Stimulated activated CD4-positive, alpha-beta T cell treated with anti-CD3 and anti-CD28 coated beads, Interleukin-2, amount 100 ng/mL, for 48 hours (primary cell): Measurements from ENCODE around the gene AGPAT3.
A peak's percentile ranks its signal among the peaks of the same experiment; 100 is the strongest.

Source experiments
- DNase-seq, 2 donors: peaks; one replicate each; pipeline ENCODE4 v3.0.0-alpha.2; 2020

AGPAT3 gene

DNA sequence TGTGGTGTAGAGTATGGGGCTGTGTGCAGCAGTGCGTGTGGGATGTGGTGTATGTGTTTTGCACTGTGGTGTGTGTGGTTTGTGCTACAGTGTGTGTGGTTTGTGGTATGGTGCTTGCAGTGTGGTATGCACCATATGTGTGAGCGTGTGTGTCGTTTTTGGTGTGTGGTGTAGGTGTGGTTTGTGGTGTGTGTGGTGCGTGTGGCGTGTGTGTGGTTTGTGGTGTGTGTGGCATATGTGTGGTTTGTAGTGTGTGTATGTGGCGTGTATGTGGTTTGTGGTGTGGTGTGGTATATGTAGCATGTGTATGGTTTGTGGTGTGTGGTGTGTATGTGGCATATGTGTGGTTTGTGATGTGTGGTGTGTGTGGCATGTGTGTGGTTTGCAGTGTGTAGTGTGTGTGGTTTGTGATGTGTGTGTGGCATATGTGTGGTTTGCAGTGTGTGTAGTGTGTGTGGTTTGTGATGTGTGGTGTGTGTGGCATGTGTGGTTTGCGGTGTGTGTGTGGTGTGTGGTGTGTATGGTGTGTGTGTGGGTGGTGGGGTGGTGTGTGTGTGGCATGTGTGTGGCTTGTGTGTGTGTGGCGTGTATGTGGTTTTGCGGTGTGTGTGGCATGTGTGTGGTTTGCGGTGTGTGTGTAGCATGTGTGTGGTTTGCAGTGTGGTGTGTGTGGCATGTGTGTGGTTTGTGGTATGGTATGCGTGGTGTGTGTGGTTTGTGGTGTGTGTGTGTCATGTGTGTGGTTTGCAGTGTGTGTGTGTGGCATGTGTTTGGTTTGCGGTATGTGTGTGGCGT is 93.5 kb downstream of the AGPAT3 start:
- DNase-seq, result peak in 1 of 2 donors; percentile 11

DNA sequence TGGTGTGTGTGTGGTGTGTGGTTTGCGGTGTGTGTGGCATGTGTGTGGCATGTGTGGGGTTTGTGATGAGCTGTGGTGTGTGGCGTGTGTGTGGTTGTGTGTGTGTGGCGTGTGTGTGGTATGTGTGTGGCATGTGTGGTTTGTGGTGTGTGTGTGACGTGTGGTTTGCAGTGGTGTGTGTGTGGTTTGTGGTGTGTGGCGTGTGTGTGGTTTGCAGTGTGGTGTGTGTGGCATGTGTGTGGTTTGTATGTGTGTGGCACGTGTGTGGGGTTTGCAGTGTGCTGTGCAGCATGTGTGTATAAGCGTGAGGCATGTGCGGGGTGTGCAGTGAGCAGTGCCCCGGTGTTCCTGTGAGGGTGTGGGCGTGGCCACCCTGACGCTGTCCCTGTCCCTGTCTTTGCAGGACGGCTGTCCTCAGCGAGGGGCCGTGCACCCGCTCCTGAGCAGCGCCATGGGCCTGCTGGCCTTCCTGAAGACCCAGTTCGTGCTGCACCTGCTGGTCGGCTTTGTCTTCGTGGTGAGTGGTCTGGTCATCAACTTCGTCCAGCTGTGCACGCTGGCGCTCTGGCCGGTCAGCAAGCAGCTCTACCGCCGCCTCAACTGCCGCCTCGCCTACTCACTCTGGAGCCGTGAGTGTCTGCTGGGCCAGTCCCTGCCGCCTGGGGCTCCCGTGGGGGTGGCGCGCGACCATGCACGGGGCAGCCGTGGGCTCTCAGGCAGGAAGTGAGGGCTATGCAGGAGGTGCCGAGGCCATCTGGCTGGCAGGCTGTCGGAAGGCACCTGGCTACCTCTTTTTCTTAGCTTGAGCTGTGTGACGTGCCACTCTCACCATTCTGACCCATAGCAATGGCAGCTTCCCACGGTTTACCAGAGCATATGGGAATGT is 94.5 kb downstream of the AGPAT3 start:
- DNase-seq, result no peak

DNA sequence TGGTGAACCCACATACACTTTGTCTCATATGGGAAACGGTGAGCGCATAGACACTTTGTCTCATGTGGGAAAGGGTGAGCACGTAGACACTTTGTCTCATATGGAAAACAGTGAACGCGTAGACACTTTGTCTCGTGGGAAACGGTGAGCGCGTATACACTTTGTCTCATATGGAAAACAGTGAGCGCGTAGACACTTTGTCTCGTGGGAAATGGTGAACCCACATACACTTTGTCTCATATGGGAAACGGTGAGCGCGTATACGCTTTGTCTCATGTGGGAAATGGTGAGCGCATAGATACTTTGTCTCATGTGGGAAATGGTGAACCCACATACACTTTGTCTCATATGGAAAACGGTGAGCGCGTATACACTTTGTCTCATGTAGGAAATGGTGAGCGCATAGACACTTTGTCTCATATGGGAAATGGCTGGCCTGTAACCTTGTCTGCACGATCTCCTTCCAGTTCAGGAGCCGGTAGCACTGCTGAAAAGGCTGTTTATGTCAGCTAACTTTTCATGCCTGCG is 96.4 kb downstream of the AGPAT3 start:
- peak in 1 of 2 donors; percentile 10 for DNase-seq

DNA sequence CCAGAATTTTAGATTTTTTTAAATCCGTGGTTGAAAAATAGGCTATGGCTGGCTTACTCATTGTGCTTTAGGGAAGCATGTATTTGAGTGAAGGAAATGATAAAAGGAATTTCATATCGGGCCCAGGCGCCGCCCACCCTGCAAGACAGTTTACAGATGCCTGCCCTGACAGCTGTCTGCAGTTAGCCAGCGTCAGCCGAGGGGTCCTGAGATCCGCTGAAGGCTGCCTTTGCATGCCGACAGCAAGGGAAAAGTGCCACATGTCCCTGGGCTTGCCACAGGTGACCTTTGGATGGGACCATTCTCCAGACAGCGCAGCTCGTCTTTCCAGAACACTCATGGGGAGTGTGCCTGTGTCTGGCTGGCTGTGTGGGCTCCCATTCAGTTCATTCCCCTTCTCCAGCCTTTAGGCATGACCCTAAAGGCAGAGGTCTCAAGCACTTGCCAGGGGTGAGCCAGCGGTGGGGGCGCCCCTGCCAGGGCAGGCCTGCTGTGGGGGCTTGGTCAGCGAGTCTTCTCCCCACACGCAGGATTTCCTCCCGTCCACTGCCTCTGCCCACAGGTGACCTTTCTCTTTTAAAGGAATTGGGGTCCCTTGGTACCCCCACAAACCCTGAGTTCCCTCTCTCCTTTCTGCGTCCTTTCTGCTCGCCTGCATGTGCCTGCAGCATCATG is 101.0 kb downstream of the AGPAT3 start:
- DNase-seq, result no peak

DNA sequence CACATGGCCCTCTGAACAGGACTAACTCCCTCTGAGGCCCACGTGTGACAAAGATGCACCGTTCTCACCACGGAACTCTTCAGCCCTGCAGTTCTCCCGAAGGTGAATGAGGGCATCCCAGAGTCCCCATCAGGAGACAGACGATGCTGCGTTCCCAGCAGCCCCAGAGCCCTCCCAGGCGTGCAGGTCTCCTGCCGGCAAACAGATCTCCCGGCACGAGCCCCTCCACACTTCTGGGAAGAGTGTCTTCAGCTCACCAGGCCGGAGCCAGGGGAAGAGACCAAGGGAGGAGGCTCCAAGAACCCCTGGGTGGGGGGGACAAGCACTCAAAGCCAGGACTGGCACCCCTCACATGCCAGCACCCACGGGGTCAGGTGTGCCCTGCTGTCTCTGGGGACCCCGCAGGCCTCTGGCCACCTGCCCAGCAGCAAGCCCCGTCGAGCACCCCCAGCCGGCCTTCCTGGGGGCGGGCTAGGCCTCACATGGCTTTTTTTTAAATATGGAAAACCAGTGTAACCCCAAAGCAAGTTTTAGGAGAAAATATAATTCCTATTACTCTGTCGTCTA is 102.0 kb downstream of the AGPAT3 start:
- no peak for DNase-seq

DNA sequence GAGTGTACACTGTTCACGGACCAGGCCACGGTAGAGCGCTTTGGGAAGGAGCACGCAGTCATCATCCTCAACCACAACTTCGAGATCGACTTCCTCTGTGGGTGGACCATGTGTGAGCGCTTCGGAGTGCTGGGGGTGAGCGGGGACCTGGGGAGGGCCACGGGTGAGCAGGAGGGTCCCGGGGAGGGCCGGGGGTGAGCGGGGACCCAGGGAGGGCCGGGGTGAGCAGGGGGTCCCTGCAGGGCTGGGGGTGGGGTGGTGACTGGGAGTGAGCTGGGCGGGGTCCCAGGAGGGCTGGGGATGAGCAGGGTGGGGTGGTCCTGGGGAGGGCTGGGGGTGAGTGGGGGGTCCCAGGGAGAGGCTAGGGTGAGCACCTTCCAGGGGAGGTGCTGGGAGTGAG is 103.0 kb downstream of the AGPAT3 start:
- no peak for DNase-seq

DNA sequence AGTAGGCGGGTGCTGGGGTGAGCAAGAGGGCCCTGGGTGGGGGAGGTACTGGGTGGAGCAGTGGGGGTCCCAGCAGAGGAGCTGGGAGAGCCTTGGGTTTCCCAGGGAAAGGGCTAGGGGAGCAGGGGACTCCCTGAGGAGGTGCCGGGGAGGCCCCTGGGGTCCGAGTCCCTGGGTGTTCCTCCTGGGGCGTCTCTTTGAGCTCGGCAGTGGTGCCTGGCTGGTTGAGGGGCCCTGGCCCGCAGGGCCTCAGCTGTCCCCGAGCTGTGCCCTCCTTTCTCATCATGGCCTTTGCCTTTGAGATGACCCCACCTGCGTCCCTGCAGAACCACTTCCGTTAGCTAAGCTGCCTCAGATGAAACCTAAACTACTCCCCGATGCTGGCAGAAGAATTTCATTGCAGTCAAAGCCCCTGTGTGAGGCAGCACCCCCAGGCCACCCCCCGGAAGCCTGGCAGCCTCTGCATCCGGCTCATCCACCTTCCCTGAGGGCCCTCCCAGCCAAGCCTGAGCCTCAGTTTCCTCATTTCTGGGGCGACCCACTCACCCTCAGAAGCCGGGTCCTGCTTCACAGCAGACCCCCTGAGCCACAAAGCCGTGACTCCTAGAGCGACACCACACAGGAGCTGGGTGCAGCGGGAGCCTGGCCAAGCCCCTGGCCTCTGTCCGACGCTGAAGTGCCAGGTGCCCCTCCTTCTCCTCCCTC is 103.5 kb downstream of the AGPAT3 start:
- DNase-seq, result no peak

DNA sequence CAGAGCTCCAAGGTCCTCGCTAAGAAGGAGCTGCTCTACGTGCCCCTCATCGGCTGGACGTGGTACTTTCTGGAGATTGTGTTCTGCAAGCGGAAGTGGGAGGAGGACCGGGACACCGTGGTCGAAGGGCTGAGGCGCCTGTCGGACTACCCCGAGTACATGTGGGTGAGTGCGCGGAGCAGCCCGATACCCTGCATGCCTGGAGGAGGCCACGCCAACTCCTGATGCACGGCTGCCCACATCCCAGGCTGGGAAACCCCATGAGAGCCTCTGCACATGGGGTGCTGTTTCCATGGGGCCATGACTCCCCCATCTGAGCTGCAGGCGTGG is 104.1 kb downstream of the AGPAT3 start:
- no peak for DNase-seq

DNA sequence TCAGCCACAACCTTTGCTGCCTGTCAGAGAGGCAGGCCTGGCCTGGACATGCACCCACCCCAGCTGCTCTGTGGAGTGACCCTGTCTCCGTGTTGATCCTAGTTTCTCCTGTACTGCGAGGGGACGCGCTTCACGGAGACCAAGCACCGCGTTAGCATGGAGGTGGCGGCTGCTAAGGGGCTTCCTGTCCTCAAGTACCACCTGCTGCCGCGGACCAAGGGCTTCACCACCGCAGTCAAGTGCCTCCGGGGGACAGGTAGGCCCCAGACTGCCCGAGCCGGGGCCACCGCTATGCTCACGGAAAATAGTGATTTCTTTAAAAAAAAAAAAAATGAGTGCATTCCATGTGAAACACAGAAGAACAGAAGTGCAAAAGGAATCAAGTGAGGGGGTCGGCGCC is 105.5 kb downstream of the AGPAT3 start:
- no peak for DNase-seq

DNA sequence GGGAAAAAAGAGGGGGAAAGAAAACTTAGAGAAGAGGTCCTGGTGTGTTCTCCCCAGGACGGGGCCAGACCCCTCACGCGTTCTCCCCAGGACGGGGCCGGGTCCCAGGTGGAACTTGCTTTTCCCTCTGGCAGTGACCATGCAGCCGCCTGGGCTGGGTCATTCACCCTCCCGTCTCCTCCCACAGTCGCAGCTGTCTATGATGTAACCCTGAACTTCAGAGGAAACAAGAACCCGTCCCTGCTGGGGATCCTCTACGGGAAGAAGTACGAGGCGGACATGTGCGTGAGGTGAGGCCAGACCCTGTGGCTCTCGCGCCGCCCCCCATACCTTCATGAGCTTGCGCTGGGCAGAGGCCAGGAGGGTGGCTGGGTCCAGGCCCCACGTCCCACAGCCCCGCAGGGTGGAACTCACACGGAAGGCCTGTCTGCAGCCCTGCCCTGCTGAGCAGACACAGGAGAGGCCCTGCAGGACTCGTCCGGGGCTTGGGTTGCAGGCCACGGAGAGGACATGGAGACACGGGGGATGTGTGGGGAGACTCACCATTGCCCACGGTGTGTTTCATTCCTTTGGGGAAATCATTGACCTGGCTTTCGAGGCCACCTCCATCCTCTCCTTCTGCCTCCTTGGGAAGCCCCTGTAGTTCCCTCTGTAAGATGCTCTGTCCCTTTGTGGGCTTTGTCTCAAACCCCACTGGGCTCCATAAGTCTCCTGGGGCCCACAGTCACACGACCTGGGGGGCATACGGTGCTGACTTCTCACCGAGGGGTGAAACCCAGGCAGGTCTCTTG is 106.4 kb downstream of the AGPAT3 start:
- no peak for DNase-seq

DNA sequence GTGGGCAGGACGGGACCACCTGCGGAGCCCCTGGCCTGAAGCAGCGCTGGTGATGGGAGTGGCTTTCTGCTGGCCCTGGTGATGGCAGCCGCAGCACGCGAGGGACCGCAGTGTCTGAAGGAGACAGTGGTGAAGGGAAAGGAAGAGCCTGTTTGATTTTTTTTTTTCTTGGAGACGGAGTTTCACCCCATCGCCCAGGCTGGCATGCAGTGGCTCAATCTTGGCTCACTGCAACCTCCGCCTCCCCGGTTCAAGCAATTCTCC is 106.9 kb downstream of the AGPAT3 start:
- DNase-seq, result no peak

DNA sequence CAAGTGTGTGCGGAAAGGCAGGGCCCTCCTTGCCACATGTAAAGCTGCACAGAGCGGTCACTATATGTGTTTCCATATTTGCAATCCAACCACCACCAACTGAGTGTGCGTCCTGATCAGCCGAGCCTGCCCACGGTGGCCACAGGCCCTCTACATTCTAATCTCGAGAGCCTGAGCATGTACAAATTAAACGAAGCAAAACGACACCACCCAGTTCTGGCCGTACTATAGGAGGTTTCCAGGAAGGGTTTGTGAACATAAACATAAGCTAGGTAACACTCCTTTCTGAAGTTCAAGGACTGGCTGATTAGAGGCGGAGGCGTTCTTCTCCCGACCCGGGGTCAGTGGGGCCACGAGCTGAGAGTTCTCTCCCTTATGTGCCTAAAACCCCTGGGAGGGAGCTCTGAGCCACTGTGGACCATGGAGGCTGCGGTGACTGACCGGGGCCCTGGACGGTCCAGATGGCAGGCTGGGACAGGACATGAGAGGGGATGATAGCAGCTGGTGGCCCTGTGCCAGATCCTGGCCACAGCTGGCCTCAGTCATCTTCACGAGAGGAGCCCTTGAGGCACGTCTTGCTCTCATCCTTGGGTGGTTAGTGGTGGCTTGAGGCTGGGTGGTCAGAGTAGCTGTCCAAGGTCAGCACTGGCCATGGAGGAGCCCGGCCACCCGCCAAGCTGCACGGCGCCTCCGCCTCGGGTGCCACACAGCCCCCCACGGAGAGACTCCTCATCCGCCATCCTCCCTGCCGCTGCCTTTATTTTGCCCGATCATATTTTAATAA is 108.0 kb downstream of the AGPAT3 start:
- DNase-seq, result no peak

DNA sequence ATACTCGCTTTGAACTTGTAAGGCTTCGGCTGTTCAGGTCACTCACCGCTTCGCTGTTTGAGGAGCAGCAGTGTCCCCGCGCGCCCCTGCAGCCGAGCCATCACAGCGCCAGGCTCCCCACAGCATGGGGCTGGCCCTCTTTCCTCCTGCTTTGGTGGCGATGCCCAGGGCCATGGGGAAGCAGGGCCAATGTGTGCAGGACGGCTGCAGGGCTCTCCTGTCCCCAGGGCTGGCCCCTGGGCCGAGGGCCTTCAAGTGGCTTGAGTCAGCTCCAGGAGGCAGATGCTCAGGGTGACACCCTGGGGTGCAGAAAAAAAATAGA is 108.6 kb downstream of the AGPAT3 start:
- DNase-seq, result no peak

DNA sequence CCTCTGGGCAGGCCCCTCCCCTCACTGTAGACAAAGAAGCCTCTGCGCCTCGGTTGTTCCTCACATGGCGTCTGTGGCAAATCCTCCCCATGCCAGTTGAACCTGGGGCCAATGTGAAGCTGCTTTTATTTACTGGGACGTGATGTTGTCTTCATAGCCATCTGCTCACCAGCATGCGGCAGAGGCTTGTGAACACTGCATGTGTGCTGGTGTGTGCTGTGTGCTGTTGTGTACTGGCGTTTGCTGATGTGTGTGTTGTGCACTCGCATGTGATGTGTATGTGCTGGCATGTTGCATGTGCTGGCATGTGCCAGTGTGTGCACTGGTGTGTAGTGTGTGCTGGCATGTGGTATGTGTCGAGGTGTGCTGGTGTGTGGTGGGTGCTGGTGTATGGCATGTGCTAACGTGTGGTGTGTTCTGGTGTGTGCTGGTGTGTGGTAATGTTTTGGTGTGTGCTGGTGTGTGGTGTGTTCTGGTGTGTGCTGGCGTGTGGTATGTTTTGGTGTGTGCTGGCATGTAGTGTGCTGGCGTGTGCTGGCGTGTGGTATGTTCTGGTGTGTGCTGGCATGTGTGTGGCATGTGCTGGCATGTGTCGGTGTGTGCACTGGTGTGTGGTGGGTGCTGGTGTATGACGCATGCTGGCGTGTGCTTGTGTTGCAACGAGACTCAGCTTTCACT is 109.9 kb downstream of the AGPAT3 start:
- DNase-seq, result no peak

DNA sequence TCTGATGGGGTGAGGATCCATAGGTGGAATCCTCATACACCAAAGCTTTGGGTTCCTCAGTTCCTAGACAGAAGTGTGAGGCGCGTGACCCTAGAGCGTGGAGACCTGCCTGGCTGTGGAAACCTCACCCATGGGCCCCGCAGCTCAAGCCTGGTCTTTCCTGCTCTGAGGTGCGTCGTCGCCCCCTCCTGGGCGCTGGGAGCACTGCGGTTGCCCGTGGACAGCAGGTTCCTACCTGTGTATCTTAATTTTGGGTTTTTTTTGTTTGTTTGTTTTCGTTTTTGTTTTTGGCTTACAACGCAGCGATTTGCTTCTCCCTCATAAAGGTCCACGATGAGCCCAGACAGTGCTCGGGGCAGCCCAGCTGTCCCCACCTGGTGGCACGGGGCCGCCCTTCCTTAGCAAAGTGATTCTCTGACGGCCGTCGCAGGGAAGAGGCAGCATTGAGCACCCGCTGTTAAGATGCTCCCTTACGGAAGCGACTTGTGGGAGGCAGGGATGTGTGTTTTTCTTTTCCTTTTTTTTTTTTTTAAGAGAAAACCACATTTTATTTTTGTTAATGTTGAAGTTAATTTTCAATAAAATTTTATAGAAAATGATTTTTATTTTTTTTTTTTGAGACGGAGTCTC is 110.6 kb downstream of the AGPAT3 start:
- peak; percentile 80 to 81 for DNase-seq

DNA sequence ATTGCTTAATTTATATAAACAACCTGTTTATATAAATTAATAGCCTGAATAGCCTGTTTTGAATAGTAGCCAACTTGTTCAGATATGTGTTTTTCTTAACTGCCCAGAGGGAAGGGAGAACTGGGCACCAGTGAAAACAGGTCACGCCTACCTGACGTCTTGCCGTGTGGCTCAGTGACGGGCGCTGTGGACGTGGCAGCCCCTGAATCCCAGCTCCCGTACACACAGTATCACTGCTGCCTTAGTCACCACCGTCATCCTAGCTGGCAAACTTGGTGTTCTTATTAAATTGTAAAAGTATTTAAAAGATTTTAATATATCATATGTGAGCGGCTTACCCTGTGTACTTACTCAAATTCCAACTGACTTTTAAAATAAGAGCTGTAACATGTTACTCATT is 111.6 kb downstream of the AGPAT3 start:
- no peak for DNase-seq

DNA sequence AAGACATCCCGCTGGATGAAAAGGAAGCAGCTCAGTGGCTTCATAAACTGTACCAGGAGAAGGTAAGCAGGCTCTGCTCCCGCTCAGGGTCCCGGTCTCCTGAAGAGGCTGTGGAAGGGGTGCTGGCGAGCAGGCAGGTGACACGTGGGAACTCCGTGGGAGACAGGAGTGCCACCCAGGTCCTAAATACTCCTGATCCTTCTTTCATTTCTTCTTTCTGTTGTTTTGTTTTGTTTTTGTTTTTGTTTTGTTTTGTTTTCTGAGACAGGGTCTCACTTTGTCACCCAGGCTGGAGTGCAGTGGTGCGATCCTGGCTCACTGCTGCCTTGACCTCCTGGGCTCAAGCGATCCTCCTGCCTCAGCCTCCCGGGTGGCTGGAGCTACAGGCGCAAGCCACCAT is 113.0 kb downstream of the AGPAT3 start:
- DNase-seq, result no peak

DNA sequence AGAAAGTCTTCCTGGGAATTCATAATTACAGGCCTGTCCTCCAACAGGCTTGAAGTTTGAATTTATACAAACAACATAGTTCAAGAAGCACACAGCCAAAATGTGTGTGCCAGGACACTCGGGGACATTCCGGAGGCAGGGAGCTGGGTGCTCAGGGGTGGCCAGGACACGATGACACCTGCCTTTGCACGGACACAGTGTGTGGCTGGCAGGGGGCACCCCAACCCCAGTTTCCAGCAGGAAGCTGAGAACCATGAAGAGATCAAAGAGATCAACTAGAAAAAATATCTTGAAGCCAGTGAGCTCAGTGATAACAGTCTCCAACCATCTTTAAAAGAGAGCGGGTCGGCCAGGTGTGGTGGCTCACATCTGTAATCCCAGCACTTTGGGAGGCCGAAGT is 114.6 kb downstream of the AGPAT3 start:
- DNase-seq, result no peak

DNA sequence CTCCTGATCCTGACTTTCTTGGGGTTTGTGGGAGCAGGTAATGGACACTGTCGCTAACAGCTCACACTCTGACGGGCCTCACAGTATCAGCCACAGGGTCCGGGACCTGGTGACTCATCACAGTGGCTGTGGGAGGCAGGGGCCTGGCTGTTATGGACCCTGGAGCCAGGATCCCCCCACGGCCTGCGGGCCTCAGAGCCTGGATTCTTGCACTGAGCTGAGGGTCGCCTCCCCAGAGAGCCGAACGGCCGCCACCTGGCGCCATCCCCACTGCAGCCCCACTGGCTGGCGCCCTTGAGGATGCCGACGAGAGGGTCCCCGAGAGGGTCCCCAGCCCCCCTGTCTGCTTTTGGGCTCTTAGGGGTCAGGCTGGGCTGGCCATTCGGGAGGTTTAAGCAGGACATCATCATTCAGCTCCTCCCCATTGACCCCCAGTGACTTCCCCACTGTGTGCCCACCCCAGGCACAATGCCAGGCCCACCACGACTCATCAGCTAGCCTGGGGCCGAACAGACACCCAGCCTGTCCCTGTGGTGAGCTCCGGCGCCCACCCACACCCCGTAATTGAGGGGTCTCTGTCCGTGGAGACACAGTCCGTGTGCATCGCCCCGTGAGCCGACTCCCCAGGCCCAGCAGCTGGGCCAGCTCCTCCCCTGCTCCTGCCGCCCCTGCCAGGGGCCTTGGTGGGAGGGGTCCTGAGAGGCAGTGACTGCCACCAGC is 116.3 kb downstream of the AGPAT3 start:
- no peak for DNase-seq

DNA sequence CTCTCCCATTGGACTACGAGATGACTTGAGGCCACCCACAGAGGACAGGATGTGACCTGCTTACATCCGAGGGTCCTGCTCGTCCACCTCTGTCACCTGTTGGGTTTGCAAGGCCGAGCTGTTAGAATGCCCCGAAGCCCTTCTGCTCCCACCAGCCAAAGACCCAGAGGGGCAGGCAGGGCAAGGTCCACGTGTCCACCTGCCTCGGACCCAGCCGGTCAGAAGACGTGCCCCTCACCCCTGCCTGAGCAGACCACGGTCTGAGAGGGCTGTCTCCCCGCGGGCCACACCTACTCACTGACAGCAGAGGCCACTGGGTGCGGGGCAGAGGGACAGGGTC is 116.8 kb downstream of the AGPAT3 start:
- no peak for DNase-seq
